Neural cell (in vitro differentiated cells): ENCODE results near the gene GABBR2. TPM values are rescaled to one million over a fixed set of nuclear protein-coding genes. Genes with fewer than 3 reads are reported as not detected.

Experiments
- H2AFZ ChIP-seq: fragments of 200-600, 300-800 bp; sonication (generic), shearing (Covaris generic); 2 replicates; pipeline ENCODE4 v1.6.0; 2014; ENCODE audit warnings: low read depth, mild to moderate bottlenecking, antibody characterized with exemption, low read length, moderate library complexity
- H3F3A ChIP-seq: fragments of 200-600 bp; shearing (Covaris generic); 2 replicates; pipeline ENCODE4 v1.6.1; 2016; ENCODE audit warnings: mild to moderate bottlenecking, moderate library complexity, mixed read lengths, antibody characterized with exemption, low read length; ENCODE audit not compliant: insufficient read depth, poor library complexity, severe bottlenecking
- H3K27ac ChIP-seq: fragments of 200-600, 300-800 bp; sonication (generic), shearing (Covaris generic); 2 replicates; pipeline ENCODE4 v1.5.1; 2014; ENCODE audit warnings: mild to moderate bottlenecking, low read length, moderate library complexity
- H3K27me3 ChIP-seq: fragments of 300-800, 200-600 bp; sonication (generic), shearing (Covaris generic); 2 replicates; pipeline ENCODE4 v1.6.0; 2014; ENCODE audit warnings: mild to moderate bottlenecking, low read depth, low read length, moderate library complexity; ENCODE audit not compliant: insufficient read depth
- H3K36me3 ChIP-seq: fragments of 300-800, 200-600 bp; sonication (generic), shearing (Covaris generic); 2 replicates; pipeline ENCODE4 v1.5.1; 2014; ENCODE audit warnings: mild to moderate bottlenecking, antibody characterized with exemption, low read length, moderate library complexity; ENCODE audit not compliant: insufficient read depth
- H3K4me2 ChIP-seq: fragments of 300-800, 200-600 bp; sonication (generic), shearing (Covaris generic); 2 replicates; pipeline ENCODE4 v1.6.0; 2014; ENCODE audit warnings: mild to moderate bottlenecking, low read length
- H3K4me3 ChIP-seq: fragments of 300-800, 200-600 bp; sonication (generic), shearing (Covaris generic); 2 replicates; pipeline ENCODE4 v1.5.1; 2014; ENCODE audit warnings: mild to moderate bottlenecking, low read length, moderate library complexity
- H3K79me2 ChIP-seq: fragments of 200-600 bp; shearing (Covaris generic); replicated peaks from 2 replicates; pipeline ENCODE4 v1.6.0; 2014; ENCODE audit warnings: mild to moderate bottlenecking, low read length, moderate library complexity; ENCODE audit not compliant: insufficient read depth
- H3K9ac ChIP-seq: fragments of 300-800, 200-600 bp; sonication (generic), shearing (Covaris generic); 2 replicates; pipeline ENCODE4 v1.6.1; 2016; ENCODE audit warnings: mild to moderate bottlenecking, low read length, mixed read lengths
- H3K9me2 ChIP-seq: fragments of 200-600 bp; shearing (Covaris generic); 2 replicates; pipeline ENCODE4 v1.6.1; 2016; ENCODE audit warnings: mild to moderate bottlenecking, low read length, mixed read lengths; ENCODE audit not compliant: insufficient read depth
- H3K9me3 ChIP-seq: fragments of 200-600, 300-800 bp; sonication (generic), shearing (Covaris generic); 2 replicates; pipeline ENCODE4 v1.6.1; 2016; ENCODE audit warnings: mild to moderate bottlenecking, mixed run types, low read length, moderate library complexity, mixed read lengths
- H4K20me1 ChIP-seq: fragments of 200-600 bp; shearing (Covaris generic); 2 replicates; pipeline ENCODE4 v1.6.1; 2016; ENCODE audit warnings: mild to moderate bottlenecking, mixed run types; ENCODE audit not compliant: insufficient read depth
- CTCF ChIP-seq: fragments of 450-650 bp; IDR thresholded peaks from 2 replicates; pipeline ENCODE4 v1.5.1; 2014; ENCODE audit warnings: antibody characterized with exemption, mild to moderate bottlenecking, moderate library complexity; ENCODE audit not compliant: poor library complexity, severe bottlenecking
- EP300 ChIP-seq: fragments of 450-650 bp; conservative IDR thresholded peaks from 2 replicates; pipeline ENCODE4 v1.6.1; 2014; ENCODE audit warnings: antibody characterized with exemption, mild to moderate bottlenecking, moderate library complexity; ENCODE audit not compliant: poor library complexity, severe bottlenecking
- EZH2 ChIP-seq: fragments of 200-600, 300-800 bp; shearing (Covaris generic), sonication (generic); IDR thresholded peaks from 2 replicates; pipeline ENCODE4 v1.6.1; 2014; ENCODE audit warnings: antibody characterized with exemption, low read length, borderline replicate concordance, mild to moderate bottlenecking; ENCODE audit not compliant: insufficient read depth, poor library complexity, severe bottlenecking
- REST ChIP-seq: IDR thresholded peaks from 2 replicates; pipeline ENCODE4 v1.6.1; 2012; ENCODE audit warnings: borderline replicate concordance
- SMC3 ChIP-seq: fragments of 450-650 bp; conservative IDR thresholded peaks from 2 replicates; pipeline ENCODE4 v1.6.1; 2014; ENCODE audit warnings: antibody characterized with exemption, mild to moderate bottlenecking, moderate library complexity; ENCODE audit not compliant: poor library complexity
- polyA plus RNA-seq: library from polyadenylated mRNA; depleted of rRNA; stranded (reverse); fragments of >200 nt; gene quantifications from 2 replicates; pipeline ENCODE4 v1.2.3, GENCODE V29; 2014

GABBR2 gene
- polyA plus RNA-seq, 1 donor from 2014 or later, result 7.1 TPM

GRCh38 chr9:98742325-98743280 is 33.9 kb upstream of the GABBR2 start:
- no peak overlapping the region for H3K27ac ChIP-seq
- H3K4me2 ChIP-seq, result no peak overlapping the region
- H3K27me3 ChIP-seq, result no peaks in the 10 kb centered on the region

More at GRCh38 chr9:98742325-98743280, 33.9 kb upstream of the GABBR2 start:
- Histone ChIP-seq H3K9me2 (no peaks in the 10 kb centered on the region), H2AFZ (no peak overlapping the region), H3K36me3 (no peaks in the 10 kb centered on the region), H4K20me1 (no peaks in the 10 kb centered on the region), H3K9me3 (no peaks in the 10 kb centered on the region), H3K4me3 (no peak overlapping the region), H3K9ac (no peak overlapping the region), H3K79me2 (no peaks in the 10 kb centered on the region), H3F3A (no peaks in the 10 kb centered on the region)
- TF ChIP-seq SMC3 (no peak), EP300 (no peak), REST (no peak), CTCF (no peak), EZH2 (no peak)
